DMS153 treated with DMSO at 0.1 percent for 48 hours (cell line): ENCODE results near the gene FEZF1.

ENCODE experiments used
- DNase-seq: peaks from one replicate; lab custom pipeline; 2025; ENCODE audit not compliant: unreplicated experiment; lab: John Stamatoyannopoulos, UW

Gene FEZF1

GRCh38 chr7:122269241-122269640 is 35.3 kb downstream of the FEZF1 start:
- no peak for DNase-seq

DNA sequence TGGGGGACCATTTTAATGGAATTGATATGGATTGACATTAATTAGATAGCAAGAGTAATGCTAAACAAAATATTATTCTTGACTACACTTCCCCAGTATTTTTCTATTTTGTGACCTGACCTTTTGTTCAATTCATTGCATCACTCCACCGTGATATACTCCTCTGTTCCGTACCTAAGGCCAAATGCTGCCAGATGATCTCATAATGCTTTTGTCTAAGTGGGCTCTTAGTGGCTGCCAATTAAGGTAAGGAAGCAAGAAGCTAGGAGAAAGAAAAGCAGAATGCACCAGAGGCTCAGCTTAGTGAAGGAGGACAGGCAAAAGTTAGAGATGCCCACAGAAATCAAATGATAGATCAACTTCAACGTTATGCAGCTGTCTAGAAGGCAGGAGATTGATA is 36.4 kb downstream of the FEZF1 start:
- no peak for DNase-seq

- no peak for DNase-seq
These were observed 42.3 kb downstream of the FEZF1 start for GRCh38 chr7:122262246-122262645.

DNA sequence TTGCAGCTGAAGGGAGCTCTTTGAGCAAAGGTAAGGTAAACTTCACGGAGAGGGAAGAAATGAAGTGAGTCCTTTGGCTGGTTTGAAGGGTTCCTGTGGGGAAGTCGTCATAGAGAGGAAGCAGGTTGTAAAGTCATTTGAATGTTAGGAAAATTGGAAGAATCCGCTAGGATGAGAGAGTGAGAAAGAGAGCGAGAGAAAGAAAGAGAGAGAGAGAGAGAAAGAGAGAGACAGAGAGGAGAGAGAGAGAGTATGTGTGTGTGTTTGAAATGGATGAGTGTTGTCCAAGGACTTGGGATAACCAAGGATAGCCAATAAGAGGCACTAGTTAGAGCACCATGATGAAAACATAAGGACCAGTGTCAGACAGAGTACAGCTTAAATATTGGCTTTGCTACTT is 43.1 kb downstream of the FEZF1 start:
- DNase-seq = no peak

GRCh38 chr7:122261016-122261415 is 43.5 kb downstream of the FEZF1 start:
- no peak for DNase-seq

DNA sequence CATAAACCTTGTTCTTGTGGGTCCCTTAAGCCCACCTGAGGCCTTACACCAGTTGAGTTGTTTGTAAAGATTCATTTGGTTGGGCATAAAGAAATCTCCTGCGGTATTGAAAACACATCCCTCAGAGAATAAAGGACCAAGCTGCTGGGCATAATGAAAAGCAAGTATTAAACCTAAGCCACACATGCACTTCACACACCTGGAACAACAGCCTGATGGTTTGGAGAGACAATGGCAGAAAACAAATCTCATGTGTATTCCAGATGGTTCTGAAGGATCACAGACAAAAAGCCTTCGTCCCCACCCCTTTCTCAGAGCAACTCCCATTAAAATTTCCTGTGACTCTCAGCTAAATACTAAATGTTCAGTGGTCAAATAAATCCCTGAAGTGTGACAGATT is 44.2 kb downstream of the FEZF1 start:
- no peak for DNase-seq

GRCh38 chr7:122258971-122259370 is 45.6 kb downstream of the FEZF1 start:
- DNase-seq = no peak

DNA sequence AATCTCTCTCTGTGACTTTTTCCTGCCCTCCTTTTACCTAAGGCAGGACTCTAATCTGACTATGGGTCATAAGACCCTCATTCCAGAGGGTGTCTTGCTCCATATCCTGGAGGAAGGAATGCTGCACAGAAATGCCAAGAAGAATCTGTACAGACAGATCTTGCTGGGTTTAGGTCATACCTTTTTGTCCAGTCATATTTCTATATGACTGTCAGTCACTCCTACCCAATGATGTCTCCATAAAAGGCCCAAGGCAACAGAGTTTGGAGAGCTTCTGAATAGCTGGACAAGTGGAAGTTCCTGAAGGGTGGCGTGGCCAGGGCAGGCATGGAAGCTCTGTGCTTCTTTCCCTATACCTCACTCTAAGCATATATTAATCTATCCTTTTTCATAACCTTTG is 47.5 kb downstream of the FEZF1 start:
- DNase-seq = no peak

GRCh38 chr7:122256046-122256445 is 48.5 kb downstream of the FEZF1 start:
- DNase-seq = no peak

DNA sequence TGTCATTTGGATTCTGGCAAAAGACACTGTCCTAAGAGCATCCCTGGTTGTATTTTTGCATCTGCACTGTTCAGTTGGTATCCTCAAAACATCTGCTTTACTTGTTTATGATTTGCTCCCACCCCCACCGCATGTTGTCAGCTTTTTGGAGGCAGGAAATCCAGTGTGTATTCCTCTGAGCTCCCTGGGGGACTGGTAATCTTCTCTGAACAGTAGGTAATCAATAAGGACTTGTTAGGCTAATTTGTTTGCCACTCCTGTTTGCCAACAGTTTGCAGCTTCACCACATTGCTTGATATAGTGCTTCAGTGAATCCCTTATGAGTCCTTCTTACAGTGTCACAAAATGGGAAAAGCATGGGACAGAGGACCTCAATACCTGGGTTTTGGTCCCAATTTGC is 49.1 kb downstream of the FEZF1 start:
- DNase-seq = no peak
